CD4-positive, alpha-beta T cell treated with Interleukin-6 for 4 hours (primary cell): ENCODE results near the gene EPHA8.

Source experiments
- DNase-seq: peaks from one replicate; pipeline ENCODE4 v3.0.0-alpha.2; 2020; ENCODE audit warnings: mixed read lengths

EPHA8 gene

DNA sequence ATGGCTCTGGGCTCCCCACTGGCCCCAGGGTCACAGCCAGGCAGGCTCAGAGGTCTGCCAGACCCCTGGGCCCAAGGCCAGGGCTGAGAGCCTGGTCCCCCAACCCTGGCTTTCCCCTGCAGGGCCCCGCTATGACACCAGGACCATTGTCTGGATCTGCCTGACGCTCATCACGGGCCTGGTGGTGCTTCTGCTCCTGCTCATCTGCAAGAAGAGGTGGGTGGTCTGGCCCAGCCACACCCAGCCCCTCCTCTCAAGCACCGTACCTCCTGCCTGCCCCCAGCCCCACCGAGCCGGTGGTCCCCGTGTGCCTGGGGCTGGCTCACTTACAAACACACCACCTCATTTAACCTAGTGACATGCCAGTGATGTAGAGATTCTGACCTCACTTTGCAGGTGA is 31.8 kb downstream of the EPHA8 start:
- DNase-seq = no peak

DNA sequence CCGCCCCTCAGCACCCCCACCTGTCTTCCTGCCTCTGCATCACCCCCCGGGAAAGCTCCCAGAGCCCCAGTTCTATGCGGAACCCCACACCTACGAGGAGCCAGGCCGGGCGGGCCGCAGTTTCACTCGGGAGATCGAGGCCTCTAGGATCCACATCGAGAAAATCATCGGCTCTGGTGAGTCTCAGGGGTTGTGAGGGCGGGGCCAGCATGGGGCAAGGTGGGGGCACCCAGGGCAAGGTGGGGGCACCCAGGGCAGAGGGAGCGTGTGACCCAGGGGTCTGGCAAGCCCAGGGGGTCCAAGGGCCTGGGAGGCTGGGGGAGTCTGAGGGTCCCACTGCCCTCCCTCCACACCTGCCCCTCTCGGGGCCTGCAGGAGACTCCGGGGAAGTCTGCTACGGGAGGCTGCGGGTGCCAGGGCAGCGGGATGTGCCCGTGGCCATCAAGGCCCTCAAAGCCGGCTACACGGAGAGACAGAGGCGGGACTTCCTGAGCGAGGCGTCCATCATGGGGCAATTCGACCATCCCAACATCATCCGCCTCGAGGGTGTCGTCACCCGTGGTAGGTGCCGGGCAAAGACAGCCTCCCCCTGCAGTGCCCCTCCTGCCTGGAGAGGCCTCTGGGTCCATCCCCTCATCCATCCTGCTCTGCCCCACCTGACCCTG is 34.1 kb downstream of the EPHA8 start:
- no peak for DNase-seq

DNA sequence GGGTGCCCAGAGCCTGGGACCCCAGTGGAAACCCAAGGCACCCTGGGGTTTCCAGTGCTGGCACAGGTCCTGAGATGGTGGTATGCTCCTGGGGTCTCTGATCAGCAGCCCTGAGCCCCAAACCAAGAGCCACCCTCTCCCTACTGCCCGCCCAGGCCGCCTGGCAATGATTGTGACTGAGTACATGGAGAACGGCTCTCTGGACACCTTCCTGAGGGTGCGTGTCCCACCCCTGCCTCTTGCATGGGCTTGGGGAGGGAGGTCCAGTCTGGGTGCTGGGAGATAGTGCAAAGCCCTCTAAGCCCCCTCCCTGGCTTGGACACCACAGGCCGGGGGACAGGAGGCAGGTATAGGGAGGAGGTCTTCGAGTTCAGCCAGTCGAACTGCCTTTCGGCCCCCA is 34.7 kb downstream of the EPHA8 start:
- DNase-seq = no peak

DNA sequence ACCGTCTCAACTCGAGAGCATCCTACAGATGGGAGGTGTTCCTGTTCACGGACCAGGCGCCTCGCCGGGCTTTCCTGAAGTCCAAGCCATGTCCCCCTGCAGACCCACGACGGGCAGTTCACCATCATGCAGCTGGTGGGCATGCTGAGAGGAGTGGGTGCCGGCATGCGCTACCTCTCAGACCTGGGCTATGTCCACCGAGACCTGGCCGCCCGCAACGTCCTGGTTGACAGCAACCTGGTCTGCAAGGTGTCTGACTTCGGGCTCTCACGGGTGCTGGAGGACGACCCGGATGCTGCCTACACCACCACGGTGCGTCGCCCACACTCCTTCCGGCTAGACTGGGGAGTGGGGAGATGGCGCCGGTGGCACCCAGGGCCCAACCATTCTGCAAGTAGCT is 35.4 kb downstream of the EPHA8 start:
- DNase-seq = no peak

DNA sequence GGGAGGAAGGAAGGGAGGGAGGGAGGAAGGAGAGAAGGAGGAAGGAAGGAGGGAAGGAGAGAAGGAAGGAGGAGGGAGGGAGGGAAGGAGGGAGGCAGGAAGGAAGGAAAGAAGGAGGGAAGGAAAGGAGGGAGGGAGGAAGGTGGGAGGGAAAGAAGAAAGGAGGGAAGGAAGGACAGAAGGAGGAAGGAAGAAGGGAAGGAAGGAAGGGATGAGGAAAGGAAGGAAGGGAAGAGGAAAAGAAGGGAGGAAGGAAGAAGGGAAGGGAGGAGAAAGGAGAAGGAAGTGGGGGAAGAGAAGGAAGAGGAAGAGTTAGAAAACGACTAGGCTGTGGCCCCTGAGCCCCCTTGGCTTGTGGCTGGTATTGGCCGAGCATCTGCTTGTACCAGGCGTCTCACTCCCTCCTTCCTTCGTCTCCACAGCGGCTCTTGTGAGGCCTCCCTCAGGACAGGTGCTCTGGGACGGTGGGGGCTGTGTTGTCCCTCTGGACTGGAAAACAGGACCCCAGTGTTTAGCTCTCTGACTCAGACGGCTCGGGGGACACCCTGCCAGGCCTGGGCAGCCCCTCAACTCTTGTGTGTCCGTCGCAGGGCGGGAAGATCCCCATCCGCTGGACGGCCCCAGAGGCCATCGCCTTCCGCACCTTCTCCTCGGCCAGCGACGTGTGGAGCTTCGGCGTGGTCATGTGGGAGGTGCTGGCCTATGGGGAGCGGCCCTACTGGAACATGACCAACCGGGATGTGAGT is 37.0 kb downstream of the EPHA8 start:
- DNase-seq = no peak

DNA sequence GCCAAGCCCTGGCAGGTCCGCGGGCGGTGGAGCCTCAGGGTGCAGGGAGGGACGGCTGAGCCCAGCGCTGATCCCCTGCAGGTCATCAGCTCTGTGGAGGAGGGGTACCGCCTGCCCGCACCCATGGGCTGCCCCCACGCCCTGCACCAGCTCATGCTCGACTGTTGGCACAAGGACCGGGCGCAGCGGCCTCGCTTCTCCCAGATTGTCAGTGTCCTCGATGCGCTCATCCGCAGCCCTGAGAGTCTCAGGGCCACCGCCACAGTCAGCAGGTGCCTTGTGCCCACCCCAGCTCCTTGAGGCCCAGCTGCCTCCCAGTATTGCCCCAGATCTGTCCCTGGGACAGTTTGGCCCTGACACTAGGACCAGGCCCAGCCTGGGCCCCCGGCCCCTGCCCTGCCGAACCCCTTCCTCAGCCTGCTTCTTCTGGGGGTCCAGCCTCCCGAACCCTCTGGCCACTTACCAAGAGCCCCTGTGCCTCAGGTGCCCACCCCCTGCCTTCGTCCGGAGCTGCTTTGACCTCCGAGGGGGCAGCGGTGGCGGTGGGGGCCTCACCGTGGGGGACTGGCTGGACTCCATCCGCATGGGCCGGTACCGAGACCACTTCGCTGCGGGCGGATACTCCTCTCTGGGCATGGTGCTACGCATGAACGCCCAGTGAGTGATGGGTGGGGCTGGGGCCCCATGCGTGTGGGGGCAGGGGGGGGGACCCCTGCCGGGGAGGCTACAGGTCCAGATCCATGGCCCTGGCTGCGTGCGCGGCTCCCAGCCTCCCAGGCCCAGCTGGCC is 37.7 kb downstream of the EPHA8 start:
- DNase-seq = no peak

DNA sequence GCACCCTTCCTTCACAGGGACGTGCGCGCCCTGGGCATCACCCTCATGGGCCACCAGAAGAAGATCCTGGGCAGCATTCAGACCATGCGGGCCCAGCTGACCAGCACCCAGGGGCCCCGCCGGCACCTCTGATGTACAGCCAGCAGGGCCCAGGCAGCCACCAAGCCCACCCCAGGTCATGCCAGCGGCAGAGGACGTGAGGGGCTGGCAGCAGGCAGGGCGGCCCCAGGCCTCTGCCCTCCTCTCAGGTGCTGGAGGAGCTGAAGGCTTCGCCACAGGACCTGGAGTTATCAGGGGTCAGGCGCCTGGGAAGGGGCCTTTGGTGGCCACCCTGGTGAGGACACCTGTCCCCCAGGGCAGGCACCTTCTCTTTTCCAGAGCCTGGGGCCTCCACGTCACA is 38.3 kb downstream of the EPHA8 start:
- no peak for DNase-seq

DNA sequence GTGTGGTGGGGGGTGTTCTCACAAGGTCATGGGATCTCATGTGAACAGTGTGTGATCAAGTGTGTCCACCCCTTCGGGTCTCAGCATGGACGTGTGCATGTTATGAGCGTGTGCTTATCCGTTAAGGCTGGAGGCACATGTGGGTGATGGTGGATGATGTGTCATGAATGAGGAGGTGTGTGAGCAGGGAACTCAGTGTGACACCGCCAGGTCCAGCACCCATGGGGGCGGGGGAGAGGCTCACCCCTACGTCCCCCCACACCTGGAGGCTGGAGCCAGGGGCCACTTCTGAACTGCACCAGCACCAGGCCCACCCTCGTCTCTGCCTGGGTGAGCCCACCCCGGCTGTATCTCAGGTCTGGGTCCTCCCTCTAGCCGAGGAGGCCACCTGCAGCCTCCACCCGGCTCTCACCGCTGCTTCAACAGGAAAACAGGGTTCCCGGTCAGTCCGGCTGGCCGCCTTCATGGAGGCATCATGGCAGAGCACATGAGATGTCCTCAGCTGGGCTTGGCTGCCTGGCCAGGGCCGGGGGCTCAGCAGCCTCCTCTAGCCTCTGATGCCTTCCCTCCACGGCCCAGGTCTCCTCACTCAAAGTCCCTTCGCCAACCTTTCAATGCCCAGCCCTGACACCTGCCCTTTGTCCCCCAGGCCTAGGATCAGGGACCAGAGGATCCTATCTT is 38.9 kb downstream of the EPHA8 start:
- no peak for DNase-seq

DNA sequence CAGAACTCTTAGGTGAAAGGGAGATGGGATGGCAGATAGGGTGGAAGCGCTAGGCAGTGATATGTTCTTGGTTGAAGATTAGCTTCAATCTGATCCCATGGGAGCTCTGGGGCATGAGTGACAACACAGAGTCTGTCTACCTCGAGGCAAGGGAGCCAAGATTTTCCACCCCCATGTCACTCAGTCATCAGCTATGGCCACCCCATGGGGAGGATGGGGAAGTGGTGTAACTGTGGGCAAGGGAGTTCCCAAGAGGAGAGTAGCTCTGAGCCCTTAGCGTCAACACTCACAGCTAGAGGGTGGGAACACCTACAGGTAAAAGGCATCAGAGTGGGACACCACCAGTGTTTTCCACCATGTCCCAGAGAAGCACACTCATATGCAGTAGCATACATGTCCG is 42.9 kb downstream of the EPHA8 start:
- DNase-seq = no peak

DNA sequence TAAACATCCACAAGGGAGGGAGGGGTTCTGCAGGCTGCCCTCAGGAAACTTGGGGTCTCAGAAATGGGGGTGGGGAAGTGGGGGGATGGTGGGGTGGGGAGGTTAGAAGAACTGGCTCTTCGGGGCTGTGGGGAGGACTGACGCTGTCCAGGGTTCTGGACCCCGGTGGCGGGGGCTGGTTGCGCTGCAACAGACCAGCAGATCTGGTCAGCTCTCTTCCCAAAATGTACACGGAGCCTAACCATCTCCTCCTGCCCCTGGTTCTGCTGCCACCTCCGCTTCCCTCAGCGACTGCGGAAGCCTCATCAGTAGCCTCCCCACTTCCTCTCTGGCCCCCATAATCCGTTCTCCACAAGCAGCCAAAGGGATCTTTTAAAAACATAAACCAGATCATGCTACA is 43.9 kb downstream of the EPHA8 start:
- no peak for DNase-seq

DNA sequence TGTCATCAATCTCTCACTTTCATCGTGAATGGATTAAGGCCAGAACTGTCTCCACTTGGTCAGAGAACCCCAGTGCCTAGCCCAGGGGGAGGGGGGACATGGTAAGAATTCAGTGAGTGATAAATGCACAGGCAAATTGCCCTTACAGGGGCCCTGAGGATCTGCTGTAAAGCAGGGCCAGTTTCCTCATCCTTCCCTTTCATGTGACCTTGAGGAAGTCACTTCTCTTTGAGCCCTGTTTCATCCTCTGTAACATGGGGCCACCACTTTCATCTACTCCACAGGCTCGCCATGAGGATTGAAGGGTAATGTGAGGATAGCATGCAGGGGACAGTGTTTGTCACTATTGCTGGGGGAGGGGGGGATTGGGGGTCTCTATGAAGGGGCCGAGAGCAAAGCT is 45.1 kb downstream of the EPHA8 start:
- DNase-seq = no peak

DNA sequence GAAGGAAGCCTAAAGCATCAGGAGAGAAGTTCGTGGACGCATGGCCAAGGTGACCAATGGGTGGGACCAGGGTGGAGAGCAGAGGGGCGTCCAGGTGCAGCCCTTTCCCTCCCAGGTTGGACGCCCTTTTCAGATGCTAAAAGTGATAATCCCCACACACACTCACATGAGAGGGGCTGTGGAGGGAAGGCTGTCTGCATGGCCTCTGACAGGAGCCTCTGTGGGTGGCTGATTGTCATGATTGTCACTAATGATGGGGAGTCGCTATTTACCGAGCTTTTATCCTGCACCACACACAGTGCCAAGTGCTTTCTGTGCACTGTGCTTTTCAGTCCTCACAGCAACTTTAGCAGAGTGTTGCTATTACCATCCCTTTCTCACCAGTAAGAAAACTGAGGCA is 46.0 kb downstream of the EPHA8 start:
- DNase-seq = no peak

DNA sequence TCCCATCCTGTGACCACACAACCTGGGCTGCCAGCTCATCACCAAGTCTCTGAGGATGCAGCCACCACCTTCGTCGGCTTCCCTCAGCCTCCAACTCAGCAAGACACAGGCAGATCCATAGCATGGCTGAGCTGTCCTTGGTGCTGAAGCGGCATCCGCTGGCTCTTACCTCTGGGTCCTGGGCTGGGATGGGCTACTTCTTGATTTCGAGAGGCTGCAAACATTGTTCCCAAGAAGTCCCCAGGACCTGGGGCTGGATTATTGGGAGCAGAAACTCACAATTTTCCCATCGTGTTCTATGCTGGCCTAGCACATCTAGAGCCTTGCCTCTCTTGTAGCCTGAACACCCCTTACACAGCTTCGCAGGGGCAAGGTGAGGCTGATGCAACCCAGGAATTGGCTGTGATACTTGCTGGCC is 48.2 kb downstream of the EPHA8 start:
- DNase-seq = no peak

DNA sequence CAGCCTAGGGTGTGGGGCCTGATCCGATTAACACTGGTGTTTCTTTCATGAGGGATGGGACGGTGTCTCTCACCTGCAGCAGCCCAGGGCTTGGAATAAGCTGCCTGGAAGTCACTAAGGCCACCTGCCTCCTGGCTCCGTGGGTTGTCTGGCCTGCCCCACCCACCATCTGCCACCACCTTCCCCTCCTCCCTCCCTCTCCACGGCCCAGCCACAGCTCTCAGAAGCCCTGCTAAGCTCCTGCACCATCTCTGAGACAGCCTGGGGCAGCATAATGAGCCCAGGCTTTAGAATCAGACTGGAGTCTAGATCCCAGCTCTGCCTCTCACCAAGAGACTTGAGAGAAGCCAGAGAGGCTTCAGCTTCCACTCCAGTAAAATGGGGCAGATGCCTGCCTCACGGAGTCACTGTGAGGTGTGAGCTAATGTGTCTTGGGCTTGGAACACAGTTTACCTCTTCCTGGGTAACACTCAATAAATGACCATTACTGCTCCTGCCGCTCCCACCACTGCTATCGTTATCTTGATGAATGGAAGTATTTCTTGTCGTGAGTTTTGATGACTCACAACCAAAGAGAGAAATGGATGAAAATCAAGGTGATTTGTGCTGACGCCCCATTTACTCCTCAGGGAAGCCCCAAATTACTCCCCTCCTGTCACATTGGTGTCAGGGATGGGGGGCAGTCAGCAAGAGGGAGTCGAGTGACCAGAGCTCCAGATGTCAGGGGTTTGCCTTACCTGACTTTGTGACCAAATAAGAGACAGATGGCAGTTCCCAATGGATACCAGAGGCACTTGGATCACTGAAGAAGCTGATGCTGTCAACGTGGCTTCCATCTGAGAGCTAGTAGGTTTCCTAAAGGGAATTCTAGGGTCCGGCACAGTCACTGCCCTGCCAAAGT is 49.6 kb downstream of the EPHA8 start:
- DNase-seq = no peak

DNA sequence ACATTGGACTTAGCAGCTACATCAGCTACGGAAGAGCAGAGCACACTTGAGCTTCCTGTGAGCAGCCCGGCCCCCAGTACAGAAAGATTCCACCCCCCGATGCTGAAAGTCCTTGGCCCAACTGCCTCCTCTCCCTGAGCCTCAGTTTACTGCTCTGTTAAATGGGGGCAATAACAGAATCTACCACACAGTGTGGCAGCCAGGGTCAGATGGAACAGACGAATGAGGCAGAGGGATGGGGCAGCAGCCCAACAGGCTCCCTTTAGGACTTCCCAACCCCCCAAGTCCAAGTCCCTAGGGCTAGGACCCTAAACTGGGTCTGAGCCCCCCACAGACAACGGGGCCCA is 50.3 kb downstream of the EPHA8 start:
- DNase-seq = no peak

DNA sequence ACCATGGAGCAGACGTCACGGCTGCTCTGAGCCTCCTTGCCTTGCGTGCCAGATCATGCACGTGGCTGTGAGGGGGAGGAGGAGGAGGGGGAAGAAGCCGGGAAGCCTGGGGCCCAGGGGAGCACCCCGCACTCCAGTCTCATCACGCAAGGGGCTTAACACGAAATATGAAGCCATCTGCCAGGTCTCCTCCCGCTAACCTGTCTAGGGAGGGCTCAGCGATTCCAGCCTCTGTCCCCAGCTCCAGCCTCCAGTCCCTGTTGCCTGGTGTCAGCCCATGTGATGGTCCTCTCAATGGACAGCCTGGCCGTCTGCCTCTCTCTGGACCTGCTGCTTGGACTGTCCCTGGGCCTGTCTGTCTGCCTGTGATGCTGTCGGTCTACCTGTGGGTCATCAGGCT is 50.7 kb downstream of the EPHA8 start:
- no peak for DNase-seq

DNA sequence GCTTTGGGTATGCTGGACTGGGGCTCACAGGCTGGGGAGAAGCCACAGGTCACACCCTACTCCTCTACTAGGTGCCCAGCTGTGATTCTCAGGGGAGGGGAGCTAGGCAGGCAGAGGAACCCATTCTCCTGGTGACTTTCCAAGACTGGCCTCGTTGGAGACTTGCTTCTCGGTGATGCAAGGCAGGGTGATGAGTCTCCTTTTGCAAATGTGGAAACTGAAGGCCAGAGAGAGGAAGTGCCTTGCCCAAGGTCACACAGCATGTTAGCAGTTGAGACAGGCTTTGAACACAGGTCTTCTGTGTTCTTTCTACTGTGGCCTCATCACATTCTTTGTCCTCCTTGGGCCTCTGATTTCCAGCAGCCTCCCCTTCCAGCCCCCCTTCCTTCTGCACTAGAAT is 52.6 kb downstream of the EPHA8 start:
- DNase-seq = no peak

DNA sequence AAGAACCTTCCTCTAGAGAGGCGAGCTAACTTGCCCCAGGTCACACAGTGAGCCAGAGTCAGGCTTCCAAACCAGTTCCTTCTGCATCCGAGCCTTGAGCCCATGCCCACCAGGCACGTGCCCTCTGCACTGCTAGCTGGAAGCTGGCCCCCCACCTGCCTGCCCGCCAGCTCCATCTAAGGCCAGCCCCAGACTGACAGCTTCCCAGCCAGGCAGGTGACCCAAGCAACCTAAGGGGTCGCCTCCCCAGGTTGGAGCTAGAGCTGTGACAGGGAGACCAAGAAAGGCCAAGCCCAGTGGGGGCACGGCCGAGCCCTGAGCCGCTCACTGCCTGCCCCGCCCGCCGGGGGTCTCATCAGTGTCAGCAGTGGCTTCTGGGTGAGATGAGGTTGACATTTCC is 53.3 kb downstream of the EPHA8 start:
- no peak for DNase-seq

DNA sequence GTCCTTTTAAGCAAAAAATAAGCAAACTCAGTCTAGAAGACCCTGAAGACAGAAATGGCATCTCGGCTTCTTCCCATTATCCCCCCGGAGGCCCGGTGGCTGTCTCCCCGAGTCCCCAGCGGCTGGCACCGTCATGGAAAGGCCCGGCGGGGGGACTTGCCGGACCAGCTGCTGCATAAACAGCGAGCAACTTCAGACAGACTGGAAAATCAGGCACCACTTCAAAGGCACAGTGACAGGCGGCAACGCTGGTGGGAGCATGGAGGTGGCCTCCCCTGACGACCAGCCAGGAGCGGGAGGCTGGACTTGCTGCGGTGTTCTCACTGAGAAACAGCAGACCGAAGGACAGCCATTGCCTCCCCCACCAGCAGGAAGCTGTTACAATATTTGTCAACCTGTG is 54.8 kb downstream of the EPHA8 start:
- no peak for DNase-seq

DNA sequence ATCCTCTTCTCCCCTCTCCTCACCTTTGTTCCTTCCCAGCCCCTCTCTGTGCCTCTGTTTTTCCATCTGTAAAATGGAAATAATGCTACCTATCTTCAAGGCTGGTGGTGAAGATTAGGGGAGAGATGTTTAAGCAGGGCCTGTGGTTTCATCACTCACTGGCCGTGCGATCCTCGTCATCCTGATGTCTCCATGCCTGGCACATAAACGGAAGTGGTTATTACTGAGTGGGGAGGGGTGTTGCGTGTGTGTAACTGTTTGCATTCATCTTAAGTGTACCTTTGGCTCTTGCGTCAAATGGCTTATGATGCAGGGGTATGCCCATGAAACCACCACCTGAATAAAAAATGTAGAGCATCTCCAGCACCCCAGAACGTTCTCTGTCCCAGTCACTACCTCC is 56.0 kb downstream of the EPHA8 start:
- DNase-seq = no peak

DNA sequence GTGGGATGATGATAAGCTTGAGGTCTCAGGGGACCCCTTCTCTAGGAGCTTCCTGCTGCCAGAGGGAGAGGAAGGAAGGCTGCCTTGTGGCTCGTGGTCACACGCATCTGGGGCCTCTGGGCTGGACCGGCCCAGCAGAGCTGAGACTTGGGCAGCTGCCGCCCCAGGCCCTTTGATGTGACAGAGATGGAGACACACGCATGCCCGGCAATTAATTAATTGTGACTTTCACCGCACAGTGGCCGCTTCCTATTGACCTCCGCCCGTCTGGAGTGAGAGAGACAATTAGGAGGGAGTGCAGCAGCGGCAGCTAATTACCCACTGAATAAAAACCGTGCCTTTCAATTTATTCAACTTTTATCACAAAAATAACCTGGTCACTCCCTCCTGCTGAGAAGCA is 56.5 kb downstream of the EPHA8 start:
- no peak for DNase-seq

DNA sequence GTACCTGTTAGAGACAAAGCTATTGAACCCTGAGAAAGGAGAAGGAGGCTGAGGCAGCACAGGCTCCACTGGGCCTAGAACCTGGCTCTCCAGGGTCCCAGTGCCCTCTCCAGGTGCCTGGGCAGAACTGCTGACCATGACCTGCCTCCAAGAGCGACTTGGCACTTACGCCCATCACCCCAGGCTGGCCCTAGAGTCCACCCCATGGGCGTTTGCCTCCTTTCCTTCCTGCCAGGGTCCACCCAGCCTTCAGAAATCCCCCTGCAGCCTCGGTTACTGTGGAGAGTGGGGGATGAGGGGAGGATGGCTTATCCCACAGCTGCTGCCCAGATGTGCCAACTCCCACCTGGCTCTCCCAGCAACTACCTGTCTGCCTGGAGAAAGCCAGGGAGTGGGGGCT is 58.5 kb downstream of the EPHA8 start:
- no peak for DNase-seq
